Retinal pigment epithelial cell (primary cell): ENCODE data around the gene MAPKAPK2.

Experiments
- DNase-seq: peaks from one replicate; pipeline ENCODE4 v3.0.0-alpha.2; 2010; ENCODE audit warnings: low read depth
- H3K4me3 ChIP-seq: 2 replicates; pipeline ENCODE4 v1.5.1; 2011; ENCODE audit warnings: mild to moderate bottlenecking, low read length, control low read depth, moderate library complexity
- CTCF ChIP-seq: conservative IDR thresholded peaks from 2 replicates; pipeline ENCODE4 v1.5.1; 2011; ENCODE audit warnings: low read depth, low read length, control low read depth, inconsistent platforms

The MAPKAPK2 gene

GRCh38 chr1:206708058-206708457 lies 23.4 kb downstream of the MAPKAPK2 start:
- TF ChIP-seq CTCF = no peak
- no peak for DNase-seq
- no peak overlapping the region for H3K4me3 ChIP-seq

- no peak overlapping the region for H3K4me3 ChIP-seq
- DNase-seq = no peak
- TF ChIP-seq CTCF = no peak
These were observed 24.2 kb downstream of the MAPKAPK2 start for GRCh38 chr1:206708882-206709281.

GRCh38 chr1:206709322-206709721 lies 24.6 kb downstream of the MAPKAPK2 start:
- DNase-seq = no peak
- no peak for TF ChIP-seq CTCF
- no peak overlapping the region for H3K4me3 ChIP-seq

- no peak overlapping the region for H3K4me3 ChIP-seq
- DNase-seq = no peak
- no peak for TF ChIP-seq CTCF
These were observed 25.2 kb downstream of the MAPKAPK2 start for GRCh38 chr1:206709772-206710459.

- TF ChIP-seq CTCF = no peak
- H3K4me3 ChIP-seq = no peak overlapping the region
These were observed 25.7 kb downstream of the MAPKAPK2 start for GRCh38 chr1:206710460-206710823.

GRCh38 chr1:206713070-206713469 lies 28.4 kb downstream of the MAPKAPK2 start:
- TF ChIP-seq CTCF = no peak
- no peak overlapping the region for H3K4me3 ChIP-seq
- no peak for DNase-seq

More at GRCh38 chr1:206710460-206710823, 25.7 kb downstream of the MAPKAPK2 start:
- no peak for DNase-seq

GRCh38 chr1:206713910-206714312 lies 29.2 kb downstream of the MAPKAPK2 start:
- no peak overlapping the region for H3K4me3 ChIP-seq
- DNase-seq = no peak
- no peak for TF ChIP-seq CTCF
